Thyroid gland (tissue), 4 donors: Measurements from ENCODE around the gene MAP2K5. TPM values are rescaled to one million over a fixed set of nuclear protein-coding genes. Genes with fewer than 3 reads are reported as not detected.

Source experiments
- DNase-seq, 2 donors: peaks; one replicate each; pipeline ENCODE4 v3.0.0-alpha.2; 2019
- H3K27ac ChIP-seq, 3 donors: fragments of 200-600 bp; sonication (generic); 1 replicate in 2 of 3; 2 replicates in 1 of 3; pipeline ENCODE4 v1.5.1; 2016 to 2019; ENCODE audit warnings: mild to moderate bottlenecking in 1 of 3, moderate library complexity in 1 of 3
- H3K27me3 ChIP-seq: fragments of 200-600 bp; sonication (generic); one replicate; pipeline ENCODE4 v1.5.1; 2019
- H3K36me3 ChIP-seq, 2 donors: fragments of 200-600 bp; sonication (generic); one replicate each; pipeline ENCODE4 v1.5.1; 2016 to 2019
- H3K4me1 ChIP-seq, 2 donors: fragments of 200-600 bp; sonication (generic); one replicate each; pipeline ENCODE4 v1.5.1; 2017 to 2019
- H3K4me3 ChIP-seq, 3 donors: fragments of 200-600 bp; sonication (generic); replicated peaks in 1 of 3; 1 replicate in 2 of 3; 2 replicates in 1 of 3; pipeline ENCODE4 v1.5.1; 2016; ENCODE audit warnings: mild to moderate bottlenecking in 1 of 3
- H3K9me3 ChIP-seq: fragments of 200-600 bp; sonication (generic); one replicate; pipeline ENCODE4 v1.5.1; 2017
- POLR2A ChIP-seq, 2 donors: fragments of 450-650 bp; IDR thresholded peaks; one replicate each; pipeline ENCODE4 v1.6.1; 2017; ENCODE audit warnings: antibody characterized with exemption in 2 of 2, mild to moderate bottlenecking in 2 of 2, moderate library complexity in 1 of 2
- WGBS, 2 donors: methylation state at CpG; one replicate each; pipeline ENCODE4 v1.1.5; 2017; 5-methylcytosine and 5-hydroxymethylcytosine counted together
- intact Hi-C: fragments of 100-400 bp; cut with DNase I; formaldehyde crosslinking; loops from one replicate; pipeline ENCODE4 v1.15.1; 2023
- total RNA-seq, 4 donors: library from RNA; depleted of rRNA; stranded (reverse); fragments of >200 nt; gene quantifications; one replicate each; pipeline ENCODE4 v1.2.3, GENCODE V29; 2016
- TF ChIP-seq, protein P1 (sequence below), 6 experiments: fragments of 200-600 bp in 3 of 6; fragments of 450-650 bp in 3 of 6; sonication (generic) in 3 of 6; IDR thresholded peaks; one replicate each; pipeline ENCODE4 v1.5.1; 2016 to 2019; ENCODE audit warnings: antibody characterized with exemption in 6 of 6, mild to moderate bottlenecking in 2 of 6, inconsistent platforms in 1 of 6, moderate library complexity in 1 of 6

MAP2K5 gene
- total RNA-seq, 4 donors from 2014 or later, result 10.2 to 32.1 (median 15.9) TPM

DNA sequence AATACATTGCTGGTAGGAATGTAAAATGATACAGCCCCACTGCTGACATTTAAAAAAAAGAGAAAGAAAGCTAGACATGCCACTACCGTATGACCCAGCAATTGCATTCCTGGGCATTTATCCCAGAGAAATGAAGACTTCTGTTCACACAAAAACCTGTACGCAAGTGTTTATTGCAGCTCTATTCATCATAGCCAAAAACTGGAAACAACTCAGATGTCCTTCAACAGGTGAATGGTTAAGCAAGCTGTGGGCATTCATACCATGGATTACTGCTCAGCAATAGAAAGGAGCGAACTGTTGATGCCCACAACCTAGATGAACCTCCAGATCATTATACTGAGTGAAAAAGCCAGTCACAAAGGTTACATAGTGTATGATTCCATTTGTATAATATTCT lies 132.5 kb downstream of the MAP2K5 start:
- H3K4me3 ChIP-seq, result no peak overlapping the region
- no peaks in the 10 kb centered on the region for H3K27me3 ChIP-seq
- no peak overlapping the region for H3K27ac ChIP-seq
- intact Hi-C loops, result no loop called here
- 83 to 87% methylated on average over 3 of the region's 3 CpGs for WGBS, 2 donors
- H3K9me3 ChIP-seq, result no peaks in the 10 kb centered on the region
- no peak for DNase-seq
- no peak for TF ChIP-seq POLR2A (IDR thresholded peaks at IDR 0.05)
- TF ChIP-seq, protein P1, sequence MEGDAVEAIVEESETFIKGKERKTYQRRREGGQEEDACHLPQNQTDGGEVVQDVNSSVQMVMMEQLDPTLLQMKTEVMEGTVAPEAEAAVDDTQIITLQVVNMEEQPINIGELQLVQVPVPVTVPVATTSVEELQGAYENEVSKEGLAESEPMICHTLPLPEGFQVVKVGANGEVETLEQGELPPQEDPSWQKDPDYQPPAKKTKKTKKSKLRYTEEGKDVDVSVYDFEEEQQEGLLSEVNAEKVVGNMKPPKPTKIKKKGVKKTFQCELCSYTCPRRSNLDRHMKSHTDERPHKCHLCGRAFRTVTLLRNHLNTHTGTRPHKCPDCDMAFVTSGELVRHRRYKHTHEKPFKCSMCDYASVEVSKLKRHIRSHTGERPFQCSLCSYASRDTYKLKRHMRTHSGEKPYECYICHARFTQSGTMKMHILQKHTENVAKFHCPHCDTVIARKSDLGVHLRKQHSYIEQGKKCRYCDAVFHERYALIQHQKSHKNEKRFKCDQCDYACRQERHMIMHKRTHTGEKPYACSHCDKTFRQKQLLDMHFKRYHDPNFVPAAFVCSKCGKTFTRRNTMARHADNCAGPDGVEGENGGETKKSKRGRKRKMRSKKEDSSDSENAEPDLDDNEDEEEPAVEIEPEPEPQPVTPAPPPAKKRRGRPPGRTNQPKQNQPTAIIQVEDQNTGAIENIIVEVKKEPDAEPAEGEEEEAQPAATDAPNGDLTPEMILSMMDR (IDR thresholded peaks at IDR 0.05), result no peak
- H3K36me3 ChIP-seq, result no peaks in the 10 kb centered on the region
- peaks cover 0 to 6% of the 10 kb centered on the region in 2 donors for H3K4me1 ChIP-seq

DNA sequence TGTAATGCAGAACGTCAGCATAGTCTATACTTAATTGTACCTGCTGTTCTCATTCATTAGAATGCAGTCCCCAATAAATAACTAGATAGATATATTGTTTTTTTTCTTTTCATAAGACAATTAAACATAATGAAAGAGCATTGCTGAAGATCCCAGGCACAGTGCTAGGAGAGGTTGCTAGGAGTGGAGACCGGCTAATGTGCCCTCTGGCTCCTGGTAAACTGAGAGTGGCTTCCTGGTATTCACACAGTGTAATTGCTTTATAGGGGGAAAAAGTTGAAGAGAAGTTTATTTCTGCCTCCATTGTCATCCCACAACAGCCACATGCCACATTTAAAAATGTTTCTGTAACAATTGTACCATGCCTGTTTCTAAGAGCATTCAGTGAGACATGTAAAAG lies 135.6 kb downstream of the MAP2K5 start:
- H3K36me3 ChIP-seq, result no peaks in the 10 kb centered on the region
- TF ChIP-seq, protein P1 (IDR thresholded peaks at IDR 0.05), result no peak
- TF ChIP-seq POLR2A (IDR thresholded peaks at IDR 0.05), result no peak
- no peak overlapping the region for H3K27ac ChIP-seq
- DNase-seq, result no peak
- H3K27me3 ChIP-seq, result no peaks in the 10 kb centered on the region
- 95 to 97% methylated on average over 2 of the region's 2 CpGs for WGBS, 2 donors
- peaks cover 0 to 6% of the 10 kb centered on the region in 2 donors for H3K4me1 ChIP-seq
- H3K4me3 ChIP-seq, result no peak overlapping the region
- no peaks in the 10 kb centered on the region for H3K9me3 ChIP-seq
- intact Hi-C loops, result no loop called here

DNA sequence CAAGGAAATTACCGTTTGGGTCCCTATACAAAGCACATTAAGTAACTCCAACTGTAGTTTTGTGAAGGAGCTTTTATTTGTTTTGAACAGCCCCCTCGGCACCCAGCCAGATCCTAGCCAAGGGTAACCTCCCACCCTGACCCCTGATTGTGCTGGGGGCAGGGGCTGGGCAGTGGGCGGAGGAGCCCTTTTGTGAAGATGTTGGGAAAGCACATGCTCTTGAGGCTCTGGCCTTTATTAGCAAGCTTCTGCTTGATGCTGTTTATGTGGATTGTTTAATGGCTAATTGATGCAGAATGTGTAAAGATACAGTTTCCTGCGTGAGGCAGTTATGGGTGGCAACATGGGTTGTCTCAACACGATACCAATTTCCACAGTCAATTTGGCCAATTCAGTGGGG lies 136.5 kb downstream of the MAP2K5 start:
- peaks cover 0 to 6% of the 10 kb centered on the region in 2 donors for H3K4me1 ChIP-seq
- H3K27ac ChIP-seq, result no peak overlapping the region
- no peak overlapping the region for H3K4me3 ChIP-seq
- H3K27me3 ChIP-seq, result no peaks in the 10 kb centered on the region
- WGBS, 2 donors, result 87 to 94% methylated on average over 5 of the region's 5 CpGs
- TF ChIP-seq POLR2A (IDR thresholded peaks at IDR 0.05), result no peak
- TF ChIP-seq, protein P1 (IDR thresholded peaks at IDR 0.05), result no peak
- DNase-seq, result no peak
- H3K36me3 ChIP-seq, result no peaks in the 10 kb centered on the region
- intact Hi-C loops, result no loop called here
- no peaks in the 10 kb centered on the region for H3K9me3 ChIP-seq

DNA sequence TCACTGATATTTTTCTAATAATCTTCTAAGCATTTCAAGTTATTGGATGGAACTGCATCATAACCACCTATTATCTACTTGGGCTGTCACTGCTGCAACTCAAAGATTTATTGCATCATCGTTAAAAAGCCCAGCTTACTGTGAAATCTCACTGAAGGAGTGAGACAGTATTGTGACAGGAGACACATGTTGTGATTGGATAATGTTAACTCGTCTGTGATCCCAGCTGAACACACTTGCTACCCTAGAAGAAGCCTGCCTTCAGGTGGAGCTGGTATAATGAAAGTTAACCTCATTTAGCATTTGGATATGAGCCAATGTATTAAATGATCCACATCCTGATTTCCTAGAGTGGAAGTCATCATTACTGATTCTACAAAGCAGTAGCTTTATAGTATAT lies 138.1 kb downstream of the MAP2K5 start:
- Histone ChIP-seq H3K9me3 (no peaks in the 10 kb centered on the region), H3K4me3 (no peak overlapping the region), H3K27ac (no peak overlapping the region), H3K36me3 (no peaks in the 10 kb centered on the region), H3K4me1 (no peaks in the 10 kb centered on the region), H3K27me3 (no peaks in the 10 kb centered on the region)
- intact Hi-C loops, result no loop called here
- no peak for DNase-seq
- 70 to 83% methylated on average over 2 of the region's 2 CpGs for whole genome bisulfite sequencing, 2 donors
- TF ChIP-seq, protein P1 (IDR thresholded peaks at IDR 0.05), result no peak
- no peak for TF ChIP-seq POLR2A (IDR thresholded peaks at IDR 0.05)

DNA sequence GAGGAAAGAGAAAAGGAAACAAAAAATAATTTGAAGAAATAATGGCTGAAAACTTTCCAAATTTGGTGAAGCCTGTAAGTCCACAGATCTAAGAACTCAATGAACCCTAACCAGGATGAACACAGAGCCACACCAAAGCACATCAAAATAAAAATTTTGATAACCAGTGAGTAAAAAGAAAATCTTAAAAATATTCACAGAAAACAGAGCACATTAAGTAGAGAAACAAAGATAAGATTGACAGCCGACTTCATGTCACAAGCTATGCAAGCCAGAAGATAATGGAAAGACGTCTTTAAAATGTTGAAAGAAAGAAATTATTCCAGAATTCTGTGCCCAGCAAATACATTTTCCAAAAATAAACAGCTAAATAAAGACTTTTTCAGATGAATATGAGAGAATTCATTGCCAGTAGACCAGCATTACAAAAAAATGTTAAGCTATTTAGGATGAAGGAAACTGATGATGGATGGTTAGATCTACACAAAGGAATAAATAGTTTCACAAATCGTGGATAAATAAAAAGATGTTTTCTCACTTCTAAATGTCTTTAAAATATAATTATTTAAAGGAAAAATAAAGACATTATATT lies 142.6 kb downstream of the MAP2K5 start:
- Histone ChIP-seq H3K36me3 (no peaks in the 10 kb centered on the region), H3K4me1 (peaks cover 5 to 17% of the 10 kb centered on the region in 2 donors), H3K9me3 (no peaks in the 10 kb centered on the region), H3K27ac (no peak overlapping the region), H3K4me3 (no peak overlapping the region), H3K27me3 (no peaks in the 10 kb centered on the region)
- 94 to 95% methylated on average over 3 of the region's 3 CpGs for WGBS, 2 donors
- no peak for TF ChIP-seq POLR2A (IDR thresholded peaks at IDR 0.05)
- TF ChIP-seq, protein P1 (IDR thresholded peaks at IDR 0.05), result no peak
- DNase-seq, result no peak
- intact Hi-C loops, result no loop called here
